Activated CD4-positive, alpha-beta T cell treated with anti-CD3 and anti-CD28 coated beads, Interleukin-2, amount 10 ng/mL, durations not matched to agents 7 days and 5 days (primary cell): ENCODE results near the gene COPB2. TPM values are rescaled to one million over a fixed set of nuclear protein-coding genes. Genes with fewer than 3 reads are reported as not detected.

Experiments
- CTCF ChIA-PET: fragments of 350-600 bp; sonication (Branson Sonifier 250); formaldehyde crosslinking; loops from one replicate; lab custom pipeline; 2021; ENCODE audit warnings: antibody characterized with exemption; lab: Charles Lee
- POLR2A ChIA-PET: fragments of 350-600 bp; sonication (Branson Sonifier 250); formaldehyde crosslinking; loops from one replicate; lab custom pipeline; 2021; ENCODE audit warnings: antibody characterized with exemption; lab: Charles Lee
- DNase-seq: peaks from one replicate; pipeline ENCODE4 v3.0.0-alpha.2; 2020
- H3K27ac Mint-ChIP-seq: one replicate; pipeline ENCODE4 v1.8.0; 2021; ENCODE audit warnings: mild to moderate bottlenecking, moderate library complexity, mixed read lengths
- H3K27me3 Mint-ChIP-seq: one replicate; pipeline ENCODE4 v1.8.0; 2021; ENCODE audit warnings: mixed read lengths
- H3K36me3 Mint-ChIP-seq: one replicate; pipeline ENCODE4 v1.8.0; 2021; ENCODE audit warnings: low read depth, mixed read lengths
- H3K4me1 Mint-ChIP-seq: one replicate; pipeline ENCODE4 v1.8.0; 2021; ENCODE audit warnings: mixed read lengths
- H3K4me3 Mint-ChIP-seq: one replicate; pipeline ENCODE4 v1.8.0; 2021; ENCODE audit warnings: mild to moderate bottlenecking, moderate library complexity, mixed read lengths
- H3K9me3 Mint-ChIP-seq: one replicate; pipeline ENCODE4 v1.8.0; 2021; ENCODE audit warnings: mixed read lengths
- total RNA-seq, 2 experiments: library from RNA; stranded (reverse); gene quantifications; one replicate each; pipeline ENCODE4 v1.2.3, GENCODE V29; 2021

Gene COPB2
- total RNA-seq, 2 experiments from 2014 or later = 92.2 to 101 TPM

- ChIA-PET POLR2A (no interaction called here), CTCF (interaction anchor here (1.6 kb wide), 1 partner anchor 22 kb away, joined by 3 read pairs; no protein-coding TSS in a partner anchor)
- Mint-ChIP-seq H3K27ac (no peak overlapping the region), H3K4me1 (peaks cover 14% of the 10 kb centered on the region), H3K27me3 (no peaks in the 10 kb centered on the region), H3K9me3 (no peaks in the 10 kb centered on the region), H3K36me3 (peaks cover 72% of the 10 kb centered on the region), H3K4me3 (no peak overlapping the region)
- no peak for DNase-seq
These were observed 28.2 kb downstream of the COPB2 start for GRCh38 chr3:139361276-139361675.

- H3K36me3 Mint-ChIP-seq = peaks cover 78% of the 10 kb centered on the region
- H3K4me1 Mint-ChIP-seq = peaks cover 19% of the 10 kb centered on the region
- no peaks in the 10 kb centered on the region for H3K27me3 Mint-ChIP-seq
- ChIA-PET POLR2A (no interaction called here), CTCF (interaction anchor here (0.6 to 1.4 kb wide), 2 partner anchors 48 to 49 kb away, joined by 3 read pairs; no protein-coding TSS in a partner anchor)
- DNase-seq = no peak
- H3K27ac Mint-ChIP-seq = no peak overlapping the region
- H3K4me3 Mint-ChIP-seq = no peak overlapping the region
- no peaks in the 10 kb centered on the region for H3K9me3 Mint-ChIP-seq
These were observed 30.4 kb downstream of the COPB2 start for GRCh38 chr3:139358841-139359562.

- peaks cover 19% of the 10 kb centered on the region for H3K4me1 Mint-ChIP-seq
- no peak for DNase-seq
These were observed 31.5 kb downstream of the COPB2 start for GRCh38 chr3:139357899-139358298.

GRCh38 chr3:139355891-139356290, 33.6 kb downstream of the COPB2 start:
- POLR2A ChIA-PET = no interaction called here
- no peaks in the 10 kb centered on the region for H3K27me3 Mint-ChIP-seq

More at GRCh38 chr3:139357899-139358298, 31.5 kb downstream of the COPB2 start:
- Mint-ChIP-seq H3K36me3 (peaks cover 71% of the 10 kb centered on the region), H3K4me3 (no peak overlapping the region), H3K27me3 (no peaks in the 10 kb centered on the region), H3K27ac (no peak overlapping the region), H3K9me3 (no peaks in the 10 kb centered on the region)
- ChIA-PET POLR2A (no interaction called here), CTCF (no interaction called here)

GRCh38 chr3:139355476-139355875, 34.0 kb downstream of the COPB2 start:
- POLR2A ChIA-PET = no interaction called here

More at GRCh38 chr3:139355891-139356290, 33.6 kb downstream of the COPB2 start:
- DNase-seq = no peak
- H3K4me3 Mint-ChIP-seq = no peak overlapping the region
- no peak overlapping the region for H3K27ac Mint-ChIP-seq
- H3K9me3 Mint-ChIP-seq = no peaks in the 10 kb centered on the region
- H3K36me3 Mint-ChIP-seq = peaks cover 74% of the 10 kb centered on the region
- peaks cover 19% of the 10 kb centered on the region for H3K4me1 Mint-ChIP-seq
- CTCF ChIA-PET = interaction anchor here (0.6 to 1.2 kb wide), 2 partner anchors 10 to 623 kb away, joined by 3 to 6 read pairs; no protein-coding TSS in a partner anchor

GRCh38 chr3:139354661-139355060, 34.8 kb downstream of the COPB2 start:
- no peaks in the 10 kb centered on the region for H3K27me3 Mint-ChIP-seq
- CTCF ChIA-PET = interaction anchor here (0.6 to 1.2 kb wide), 4 partner anchors 9 to 19 kb away, joined by 3 to 6 read pairs (median 3); no protein-coding TSS in a partner anchor
- H3K27ac Mint-ChIP-seq = no peak overlapping the region
- no peaks in the 10 kb centered on the region for H3K9me3 Mint-ChIP-seq
- no peak overlapping the region for H3K4me3 Mint-ChIP-seq
- POLR2A ChIA-PET = interaction anchor here (1.0 kb wide), 1 partner anchor 13 kb away, joined by 3 read pairs; no protein-coding TSS in a partner anchor
- no peak for DNase-seq
- peaks cover 70% of the 10 kb centered on the region for H3K36me3 Mint-ChIP-seq
- H3K4me1 Mint-ChIP-seq = peaks cover 19% of the 10 kb centered on the region

More at GRCh38 chr3:139355476-139355875, 34.0 kb downstream of the COPB2 start:
- no peaks in the 10 kb centered on the region for H3K27me3 Mint-ChIP-seq
- H3K36me3 Mint-ChIP-seq = peaks cover 75% of the 10 kb centered on the region
- H3K4me1 Mint-ChIP-seq = peaks cover 19% of the 10 kb centered on the region
- no peak overlapping the region for H3K4me3 Mint-ChIP-seq
- DNase-seq = no peak
- no peaks in the 10 kb centered on the region for H3K9me3 Mint-ChIP-seq
- no peak overlapping the region for H3K27ac Mint-ChIP-seq
- CTCF ChIA-PET = interaction anchor here (0.6 to 1.2 kb wide), 2 partner anchors 10 to 623 kb away, joined by 3 to 6 read pairs; no protein-coding TSS in a partner anchor

GRCh38 chr3:139353920-139354556, 35.4 kb downstream of the COPB2 start:
- H3K4me1 Mint-ChIP-seq = peaks cover 19% of the 10 kb centered on the region
- H3K27ac Mint-ChIP-seq = no peak overlapping the region
- POLR2A ChIA-PET = interaction anchor here (1.0 kb wide), 1 partner anchor 13 kb away, joined by 3 read pairs; no protein-coding TSS in a partner anchor
- no peaks in the 10 kb centered on the region for H3K27me3 Mint-ChIP-seq
- peaks cover 69% of the 10 kb centered on the region for H3K36me3 Mint-ChIP-seq
- DNase-seq = no peak
- CTCF ChIA-PET = interaction anchor here (0.8 to 1.1 kb wide), 2 partner anchors 10 to 19 kb away, joined by 3 read pairs; no protein-coding TSS in a partner anchor
- no peak overlapping the region for H3K4me3 Mint-ChIP-seq
- no peaks in the 10 kb centered on the region for H3K9me3 Mint-ChIP-seq

GRCh38 chr3:139346771-139347170, 42.7 kb downstream of the COPB2 start:
- POLR2A ChIA-PET = no interaction called here
- no peak for DNase-seq
- Mint-ChIP-seq H3K27me3 (no peaks in the 10 kb centered on the region), H3K4me1 (peaks cover 9% of the 10 kb centered on the region), H3K4me3 (no peak overlapping the region), H3K27ac (no peak overlapping the region), H3K36me3 (peaks cover 21% of the 10 kb centered on the region), H3K9me3 (no peaks in the 10 kb centered on the region)
- CTCF ChIA-PET = no interaction called here

- DNase-seq = peak; percentile 90
- Mint-ChIP-seq H3K27me3 (peaks cover 5% of the 10 kb centered on the region), H3K9me3 (no peaks in the 10 kb centered on the region), H3K27ac (no peak within 1 kb of the TSS), H3K36me3 (peaks cover 5% of the 10 kb centered on the region), H3K4me3 (peak within 1 kb of the TSS; percentile 2), H3K4me1 (peaks cover 9% of the 10 kb centered on the region)
- ChIA-PET CTCF (interaction anchor here (0.9 to 2.0 kb wide), 4 partner anchors 10 to 408 kb away, joined by 3 to 6 read pairs (median 4); no protein-coding TSS in a partner anchor), POLR2A (no interaction called here)
These were observed 45.3 kb downstream of the COPB2 start, which contains the start of gene MRPS22 for GRCh38 chr3:139343895-139344856. Gene MRPS22, plus strand, starts transcription at chr3:139344020. Its CDS starts 7 bp downstream, at chr3:139344027.

GRCh38 chr3:139342054-139342453, 47.4 kb downstream of the COPB2 start:
- Mint-ChIP-seq H3K4me3 (no peak overlapping the region), H3K9me3 (no peaks in the 10 kb centered on the region), H3K4me1 (peaks cover 9% of the 10 kb centered on the region), H3K27me3 (peaks cover 10% of the 10 kb centered on the region), H3K27ac (no peak overlapping the region), H3K36me3 (no peaks in the 10 kb centered on the region)
- no peak for DNase-seq
- ChIA-PET CTCF (interaction anchor here (0.6 to 3.3 kb wide), 3 partner anchors 12 to 1708 kb away, joined by 3 to 13 read pairs (median 5); no protein-coding TSS in a partner anchor), POLR2A (no interaction called here)

GRCh38 chr3:139340784-139341183, 48.7 kb downstream of the COPB2 start:
- H3K27me3 Mint-ChIP-seq = peaks cover 10% of the 10 kb centered on the region
- CTCF ChIA-PET = interaction anchor here (3.3 kb wide), 1 partner anchor 11 kb away, joined by 13 read pairs; no protein-coding TSS in a partner anchor

More at GRCh38 chr3:139340784-139341183, 48.7 kb downstream of the COPB2 start:
- peaks cover 9% of the 10 kb centered on the region for H3K4me1 Mint-ChIP-seq
- POLR2A ChIA-PET = no interaction called here
- H3K4me3 Mint-ChIP-seq = no peak overlapping the region
- no peaks in the 10 kb centered on the region for H3K9me3 Mint-ChIP-seq
- no peaks in the 10 kb centered on the region for H3K36me3 Mint-ChIP-seq
- no peak overlapping the region for H3K27ac Mint-ChIP-seq
- no peak for DNase-seq
